Gastrocnemius medialis (tissue), 4 donors: ENCODE results near the gene ZNF563.

Source experiments
- CTCF ChIP-seq, 5 experiments: fragments of 450-650 bp in 3 of 5; fragments of 200-600 bp in 2 of 5; sonication (generic) in 2 of 5; IDR thresholded peaks in 4 of 5; conservative IDR thresholded peaks in 1 of 5; 1 replicate in 4 of 5; 2 replicates in 1 of 5; pipeline ENCODE4 v1.5.1; 2016 to 2019; ENCODE audit warnings: antibody characterized with exemption in 5 of 5, mild to moderate bottlenecking in 3 of 5, moderate library complexity in 3 of 5
- POLR2A ChIP-seq, 2 donors: fragments of 450-650 bp; IDR thresholded peaks; one replicate each; pipeline ENCODE4 v1.6.1; 2017; ENCODE audit warnings: antibody characterized with exemption in 2 of 2, mild to moderate bottlenecking in 2 of 2, moderate library complexity in 2 of 2

GRCh38 chr19:12364391-12365235 is 31.2 kb upstream of the ZNF563 start:
- peak in 1 of 5 experiments; percentile 8 for TF ChIP-seq CTCF (IDR thresholded peaks at IDR 0.05 in 4 of 5, conservative IDR thresholded peaks at IDR 0.05 in 1 of 5)
- TF ChIP-seq POLR2A (IDR thresholded peaks at IDR 0.05): no peak
